HG03103 (cell line): Measurements from ENCODE around the gene TBX5.

Experiments
- ATAC-seq: cut with Tn5 transposase; IDR thresholded peaks from one replicate; pipeline ENCODE4 v1.9.1; 2021; ENCODE audit warnings: low read depth; ENCODE audit not compliant: unreplicated experiment

The TBX5 gene

GRCh38 chr12:114405519-114406271, at the start of gene TBX5:
TSS of gene TBX5 (minus strand) at chr12:114406144. CDS start at chr12:114403898, 2,246 bp downstream.
- ATAC-seq: no peak

DNA sequence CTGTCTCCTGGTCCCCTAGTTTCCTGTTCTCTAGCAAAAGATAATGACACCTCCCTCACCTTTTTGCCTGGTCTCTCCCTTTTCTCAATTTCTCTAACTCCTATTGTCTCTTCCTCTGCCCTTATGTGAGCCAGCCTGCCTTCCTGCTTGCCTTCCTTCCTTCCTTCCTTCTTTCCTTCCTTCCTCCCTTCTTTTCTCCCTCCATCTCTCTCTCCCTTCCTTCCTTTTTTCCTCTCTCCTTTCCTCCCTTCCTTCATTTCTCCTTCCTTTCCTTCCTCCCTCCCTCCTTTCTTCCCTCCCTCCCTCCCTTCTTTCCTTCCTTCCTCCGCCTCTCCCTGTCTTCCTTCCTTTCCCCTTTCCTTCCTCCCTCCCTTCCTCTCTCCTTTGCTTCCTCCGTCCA, 45.7 kb upstream of the TBX5 start:
- no peak for ATAC-seq

DNA sequence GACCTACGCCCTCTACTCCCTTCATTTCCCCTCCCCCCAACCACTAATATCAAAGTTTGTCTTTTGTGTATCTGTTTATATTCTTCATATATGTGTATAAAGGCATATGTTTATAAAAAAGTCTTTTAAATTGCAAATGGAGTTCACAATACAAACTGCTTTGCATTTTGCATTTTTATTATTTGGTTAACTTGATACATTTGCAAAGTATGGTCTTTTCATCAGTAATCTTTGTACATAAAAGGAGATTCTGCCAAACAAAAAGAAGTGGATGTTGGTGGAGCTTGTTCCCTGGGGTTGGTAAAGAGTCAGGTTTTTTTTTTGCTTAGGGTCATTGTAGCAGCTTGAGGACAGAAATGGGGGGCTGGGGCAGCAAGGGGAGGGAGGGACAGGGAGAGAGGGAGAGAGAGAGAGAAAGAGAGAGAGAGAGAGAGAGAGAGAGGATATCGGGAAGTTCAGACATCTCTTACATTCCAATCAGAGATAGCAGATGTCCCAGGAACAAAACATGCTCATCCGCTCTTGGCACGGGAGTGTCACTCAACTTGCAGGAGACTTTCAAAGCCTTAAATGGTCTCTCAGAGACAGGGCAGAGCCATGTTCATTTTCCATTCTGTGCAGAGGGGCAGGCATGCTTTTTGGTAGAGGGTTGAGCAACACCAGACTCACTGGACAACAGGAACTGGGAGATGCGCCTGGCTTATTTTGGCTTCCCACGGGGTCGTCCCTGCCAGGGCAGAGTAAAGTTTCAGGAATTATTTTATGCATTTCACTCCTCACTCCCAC, 44.8 kb upstream of the TBX5 start:
- no peak for ATAC-seq

DNA sequence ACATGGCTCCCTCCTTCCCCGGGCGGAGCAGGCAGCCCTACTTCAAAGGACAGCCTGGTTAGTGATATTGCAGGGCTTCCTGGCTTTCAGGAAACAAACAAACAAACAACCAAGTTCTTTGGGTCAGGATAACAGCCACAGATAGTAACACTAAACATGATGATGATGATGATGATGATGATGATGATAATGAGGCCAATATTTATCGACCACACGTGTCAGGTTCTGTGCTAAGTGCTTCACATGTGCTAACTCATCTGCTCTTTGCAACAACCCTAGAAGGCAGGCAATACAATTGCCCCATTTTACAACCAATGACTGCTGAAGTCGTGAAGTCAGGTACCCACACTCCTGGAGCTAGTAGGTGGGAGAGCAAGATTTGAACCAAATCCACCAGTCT, 44.1 kb upstream of the TBX5 start:
- ATAC-seq: no peak

DNA sequence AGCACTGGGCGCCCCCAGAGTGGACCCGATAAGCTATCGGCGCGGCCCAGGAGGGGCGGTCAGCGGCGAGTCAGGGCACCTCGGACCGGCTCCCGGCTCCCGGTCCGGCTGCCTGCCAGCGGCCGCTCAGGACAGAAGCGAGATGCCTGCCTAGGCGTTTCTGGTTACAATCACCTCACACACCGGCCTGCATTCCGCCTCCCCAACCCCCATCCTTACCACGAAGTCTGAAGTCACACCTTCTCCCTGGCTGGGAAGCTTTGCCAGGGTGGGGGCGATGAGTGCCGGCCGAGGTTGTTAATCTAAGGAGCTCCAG, 42.6 kb upstream of the TBX5 start:
- ATAC-seq: no peak

DNA sequence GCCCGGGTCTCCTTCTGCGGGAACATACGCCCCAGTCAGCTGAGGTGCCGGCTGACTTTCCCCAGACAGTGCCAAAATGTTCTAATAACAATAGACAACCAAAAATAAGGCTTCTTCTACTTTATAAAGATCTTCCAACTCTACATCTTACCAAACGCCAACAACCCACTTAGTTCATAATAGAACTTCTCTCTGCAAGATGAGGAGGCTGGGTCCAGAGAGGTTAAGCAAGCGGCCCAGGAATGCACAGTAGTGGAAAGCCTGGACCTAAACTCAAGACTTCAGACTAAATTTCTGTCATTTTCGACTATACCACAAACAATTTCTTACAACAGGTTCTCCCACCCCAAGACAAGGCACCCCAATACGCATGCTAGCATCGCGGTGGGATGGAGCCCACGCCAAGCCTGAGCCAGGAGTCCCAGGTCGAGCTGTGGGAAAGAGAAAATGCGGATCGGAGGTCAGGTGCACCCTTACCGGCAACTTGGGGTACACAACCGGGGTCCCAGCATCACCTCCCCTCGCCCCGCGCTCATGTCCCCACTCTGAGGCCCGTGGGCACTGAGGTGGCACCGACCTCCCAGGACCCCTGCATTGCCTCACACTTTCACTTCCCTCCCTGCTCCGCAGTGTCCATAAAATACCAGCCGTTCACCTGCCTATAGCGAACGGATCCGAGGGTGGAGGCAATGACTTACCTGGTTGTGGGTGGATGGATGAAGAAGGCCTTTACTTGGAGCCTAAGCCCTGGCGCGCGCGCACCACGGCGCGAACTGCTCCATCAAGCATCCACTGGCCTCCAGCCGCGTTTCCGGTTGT, 42.1 kb upstream of the TBX5 start:
- ATAC-seq: no peak

DNA sequence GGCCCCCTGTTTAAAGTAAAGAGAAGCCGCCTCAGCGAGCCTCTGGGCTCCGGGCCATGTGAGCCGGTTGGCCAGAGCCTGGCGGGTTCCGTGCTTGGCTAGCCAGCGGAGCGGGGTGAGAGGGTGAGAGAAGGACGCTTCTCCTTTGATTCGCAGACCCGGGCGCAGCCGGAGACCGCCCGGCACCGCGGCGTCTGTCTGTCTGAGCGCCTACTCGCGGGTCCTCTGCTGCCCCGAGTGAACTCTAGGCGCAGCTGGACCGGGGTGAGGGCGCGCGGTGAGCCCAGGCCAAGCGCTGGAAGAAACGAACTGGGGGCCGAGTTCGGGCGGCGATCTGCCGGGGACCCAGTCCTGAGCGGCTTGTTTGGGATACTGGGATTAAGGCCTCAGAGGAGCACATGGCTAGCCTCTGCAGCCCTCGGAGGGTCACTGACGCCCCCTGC, 41.4 kb upstream of the TBX5 start:
- ATAC-seq: no peak

- ATAC-seq: no peak
Observed at GRCh38 chr12:114445401-114446323, 39.7 kb upstream of the TBX5 start.

GRCh38 chr12:114444422-114445279, 38.7 kb upstream of the TBX5 start:
- ATAC-seq: no peak

DNA sequence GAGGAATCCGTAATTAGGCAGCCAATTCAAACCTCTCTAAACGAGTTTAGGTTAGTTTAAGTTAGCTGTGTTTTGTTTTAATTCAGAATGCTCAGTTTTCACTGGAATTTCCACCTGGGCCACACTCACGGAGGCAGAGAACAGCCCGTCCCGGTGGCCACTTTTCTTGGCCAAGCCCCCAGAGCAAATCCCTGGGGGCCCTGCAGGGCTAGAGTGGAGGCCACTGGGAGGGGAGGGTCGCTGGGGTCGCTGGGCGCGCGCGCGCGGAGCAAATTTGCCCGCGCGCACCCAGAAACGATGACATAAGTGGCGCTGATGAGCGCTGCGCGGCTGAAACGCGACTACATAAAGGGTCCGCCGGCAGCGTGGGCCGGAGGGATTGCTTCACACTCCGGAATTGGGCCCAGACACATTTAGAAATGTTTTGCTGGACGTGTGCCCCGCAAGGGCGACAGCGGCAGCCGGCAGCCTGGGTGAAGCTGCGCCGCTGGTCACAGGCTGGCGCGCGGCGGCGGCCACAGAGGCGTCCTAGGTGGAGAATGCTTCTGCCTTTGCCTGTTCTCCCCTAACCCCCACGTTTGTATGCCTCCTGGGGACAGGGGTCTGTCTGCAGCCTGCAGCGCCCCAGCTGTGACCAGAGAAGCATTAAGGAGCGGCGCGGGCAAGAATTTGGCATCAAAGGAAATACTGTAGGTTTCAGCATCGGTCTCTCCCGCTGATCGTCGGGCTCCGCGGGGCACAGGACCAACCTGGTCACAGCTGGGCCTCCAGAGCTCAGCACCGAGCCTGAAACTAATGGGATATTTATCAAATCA, 37.9 kb upstream of the TBX5 start:
- no peak for ATAC-seq

- no peak for ATAC-seq
Observed at GRCh38 chr12:114442578-114442977, 36.6 kb upstream of the TBX5 start.

DNA sequence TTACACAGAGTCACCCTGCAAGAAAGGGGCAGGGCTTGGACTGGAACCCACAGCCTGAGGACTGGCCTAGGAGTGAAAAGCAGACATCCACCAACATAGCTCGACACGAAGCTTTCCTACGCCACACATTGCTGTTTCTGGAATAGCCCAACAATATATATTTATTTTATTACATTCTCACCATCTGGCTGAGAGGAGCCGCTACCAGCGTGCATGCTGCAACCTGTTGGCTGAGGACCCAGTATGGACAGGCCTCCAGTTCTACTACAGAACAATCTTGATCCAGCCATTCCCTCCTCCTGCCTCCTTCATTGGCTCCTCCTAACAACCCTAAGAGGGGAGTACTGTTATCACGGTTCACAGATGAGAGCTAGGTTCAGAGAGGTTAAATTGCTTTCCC, 35.6 kb upstream of the TBX5 start:
- no peak for ATAC-seq

DNA sequence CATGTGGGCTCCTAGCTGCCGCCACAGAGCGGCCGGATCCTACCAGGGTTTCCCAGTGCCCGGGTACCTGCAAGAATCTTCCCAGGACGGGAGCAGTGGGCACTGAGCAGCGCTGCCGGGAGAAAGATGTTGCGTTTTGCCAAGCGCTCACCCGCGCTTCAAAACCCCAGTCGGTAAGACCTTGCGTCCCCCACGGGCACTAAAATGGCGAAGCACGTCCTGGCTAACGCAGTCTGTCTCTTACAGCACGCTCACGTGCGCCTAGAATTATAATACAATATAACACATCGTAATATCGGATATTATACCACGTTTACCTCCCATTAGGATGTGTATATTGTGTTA, 35.1 kb upstream of the TBX5 start:
- no peak for ATAC-seq

DNA sequence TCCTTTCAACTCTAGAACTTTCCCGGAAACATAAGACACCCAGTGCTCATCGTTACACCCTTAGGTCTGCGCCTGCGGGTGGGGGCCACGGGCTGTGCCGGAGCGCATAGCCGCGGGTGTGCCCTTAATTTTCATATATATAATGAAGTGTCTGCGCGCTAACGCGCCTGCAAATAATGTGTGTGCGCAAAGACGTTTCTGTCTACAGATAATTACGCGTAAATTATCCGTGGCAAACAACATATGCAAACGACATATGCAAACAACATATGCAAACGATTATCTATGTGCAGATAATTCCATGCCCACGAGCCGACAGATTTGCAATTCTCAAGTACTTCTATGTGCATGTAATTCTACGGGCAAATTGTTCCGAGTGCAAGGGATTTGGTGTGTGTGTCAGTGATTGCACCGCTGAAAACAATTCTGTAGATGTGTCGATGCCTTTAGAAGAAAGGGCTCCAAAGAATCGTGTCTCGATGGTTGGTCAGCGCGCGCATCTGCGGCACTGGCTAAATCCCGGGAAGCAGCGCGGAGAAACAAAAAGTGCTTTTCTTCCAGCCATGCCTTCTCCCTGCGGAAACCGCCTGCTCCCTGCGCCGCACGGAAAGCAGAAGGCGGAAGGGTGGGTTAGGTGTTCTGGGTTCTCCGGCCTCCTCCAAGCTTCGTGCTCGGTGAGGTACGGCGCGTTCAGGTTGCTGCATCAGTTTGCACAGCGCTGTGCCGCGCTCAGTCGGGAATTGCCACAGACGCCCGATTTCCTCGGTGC, 34.5 kb upstream of the TBX5 start:
- ATAC-seq: no peak

DNA sequence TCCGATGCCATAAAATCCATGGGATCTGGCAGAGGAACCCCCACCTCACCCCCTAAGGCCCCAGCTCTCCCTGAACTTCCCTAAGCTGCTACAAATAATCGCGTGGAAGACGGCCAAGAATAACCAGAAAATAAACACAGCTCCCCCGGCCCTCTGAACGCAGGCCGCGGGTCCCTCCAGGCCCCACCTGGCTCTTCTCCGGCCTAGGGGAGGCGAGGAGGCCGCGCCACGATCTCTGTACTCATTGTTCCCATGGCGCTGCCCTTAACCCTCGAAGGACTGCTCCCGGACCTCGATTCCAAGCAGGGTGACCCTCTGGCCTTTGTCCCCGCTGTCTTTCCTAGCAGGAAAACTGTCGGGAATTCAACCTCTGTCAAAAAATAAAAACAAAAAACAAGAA, 33.9 kb upstream of the TBX5 start:
- no peak for ATAC-seq

DNA sequence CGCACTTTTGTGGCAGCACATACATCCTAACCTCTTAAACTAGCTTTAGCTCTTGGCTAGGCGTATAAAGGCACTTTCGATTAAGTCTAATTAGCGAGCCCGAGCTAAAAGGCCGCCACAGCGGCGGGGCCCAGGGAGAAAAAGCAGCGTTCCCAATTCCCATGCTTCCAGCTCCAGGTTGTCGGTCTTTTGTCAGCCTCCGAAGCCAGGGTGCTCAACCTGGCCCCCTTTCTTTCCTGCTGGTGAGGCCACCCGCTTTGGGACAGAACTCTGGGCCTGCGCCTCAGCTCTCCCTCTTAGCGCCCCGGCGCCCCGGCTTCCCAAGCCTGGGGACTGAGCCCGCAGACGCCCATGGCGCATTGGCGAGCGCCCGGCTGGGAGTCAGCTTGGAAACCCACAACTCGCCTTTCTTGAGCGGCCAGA, 33.3 kb upstream of the TBX5 start:
- no peak for ATAC-seq

DNA sequence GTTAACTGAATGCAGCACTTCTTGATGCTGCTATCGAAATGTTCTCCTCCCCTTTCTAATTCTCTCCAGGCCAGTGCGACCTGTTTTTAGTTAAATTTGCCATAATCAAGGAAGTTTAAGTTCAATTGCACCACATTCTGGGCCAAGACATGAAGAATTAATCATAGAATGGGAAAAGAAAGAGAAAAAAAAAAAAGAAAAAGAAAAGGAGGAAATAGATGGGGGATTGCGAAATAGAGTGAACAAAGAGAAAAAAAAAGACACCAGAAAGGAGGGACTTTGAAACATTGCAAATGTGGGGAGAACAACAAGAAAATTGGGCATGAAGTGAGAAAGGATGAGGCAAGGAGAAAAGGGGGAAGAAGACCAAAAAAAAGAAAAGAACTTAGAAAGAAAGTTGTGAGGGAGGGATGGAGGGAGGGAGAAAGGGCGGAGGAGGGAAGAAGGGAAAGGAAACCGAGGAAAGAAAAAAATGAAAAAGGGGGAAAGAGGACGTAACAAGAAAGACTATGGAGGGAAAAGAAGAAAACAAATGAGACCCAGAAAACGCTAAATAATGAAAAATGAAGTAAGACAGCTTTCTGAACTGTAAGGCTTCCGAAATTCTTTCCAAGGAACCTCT, 32.8 kb upstream of the TBX5 start:
- ATAC-seq: no peak
